Left lung (tissue), 10 donors: ENCODE data around the gene AKR1E2. TPM values are rescaled to one million over a fixed set of nuclear protein-coding genes. Genes with fewer than 3 reads are reported as not detected.
A peak's percentile ranks its signal among the peaks of the same experiment; 100 is the strongest.

ENCODE experiments used
- ATAC-seq: fragments of 200-7000 bp; cut with Tn5 transposase; one replicate; pipeline ENCODE4 v1.9.1; 2020; ENCODE audit warnings: moderate library complexity
- DNase-seq, 4 donors: peaks; one replicate each; pipeline ENCODE4 v3.0.0-alpha.2; 2013 to 2020
- H3K27ac ChIP-seq, 2 donors: fragments of 200-600 bp; sonication (generic) in 1 of 2; one replicate each; pipeline versions ENCODE4 v1.5.0 to v1.8.0; 2020 to 2021
- H3K27me3 ChIP-seq, 2 donors: fragments of 200-600 bp; sonication (generic) in 1 of 2; one replicate each; pipeline versions ENCODE4 v1.5.0 to v1.8.0; 2020 to 2021
- H3K36me3 ChIP-seq, 2 donors: fragments of 200-600 bp; sonication (generic) in 1 of 2; one replicate each; pipeline versions ENCODE4 v1.5.0 to v1.8.0; 2020 to 2021
- H3K4me1 ChIP-seq, 2 donors: fragments of 200-600 bp; one replicate each; pipeline ENCODE4 v1.8.0; 2021
- H3K4me3 ChIP-seq, 2 donors: fragments of 200-600 bp; sonication (generic) in 1 of 2; one replicate each; pipeline versions ENCODE4 v1.5.0 to v1.8.0; 2020 to 2021; ENCODE audit warnings: mild to moderate bottlenecking in 1 of 2
- H3K9me3 ChIP-seq, 2 donors: fragments of 200-600 bp; sonication (generic) in 1 of 2; one replicate each; pipeline versions ENCODE4 v1.5.0 to v1.8.0; 2020 to 2021
- intact Hi-C, 2 donors: fragments of 100-400 bp; cut with DNase I; formaldehyde crosslinking; loops; one replicate each; pipeline versions ENCODE4 v1.11.2 to v1.14.2; 2022
- polyA plus RNA-seq, 6 donors: library from polyadenylated mRNA; unstranded; fragments of 120-200 nt; gene quantifications; one replicate each; pipeline ENCODE4 v1.2.1, GENCODE V29; 2013; ENCODE audit not compliant: insufficient read length in 6 of 6
- total RNA-seq, 2 donors: library from RNA; stranded (reverse); fragmentation: NEBNext Ultra II Directional; extraction: Animal tissue kit (Norgen Biotek cat#: 25700); gene quantifications; one replicate each; pipeline ENCODE4 v1.2.1, GENCODE V29; 2021
- TF ChIP-seq, protein P1 (sequence below), 2 donors: fragments of 200-600 bp; sonication (generic) in 1 of 2; IDR thresholded peaks; one replicate each; pipeline versions ENCODE4 v1.5.0 to v1.8.0; 2021; ENCODE audit warnings: antibody characterized with exemption in 2 of 2
- donor health status: DM: no; HTN: yes; CAD: no.
- donor health status: DM: no; HTN: no; CAD: no.

The AKR1E2 gene
- total and polyA plus RNA-seq, 8 donors = 4.8 to 13.1 (median 9.0) TPM

GRCh38 chr10:4825456-4825867, 545 bp upstream of the AKR1E2 start:
- DNase-seq (peak in 1 of 4 donors; percentile 72), ATAC-seq (no peak)
- intact Hi-C loops = no loop called here
- Histone ChIP-seq H3K27me3 (peaks cover 0 to 21% of the 10 kb centered on the region in 2 donors), H3K36me3 (no peaks in the 10 kb centered on the region), H3K4me3 (peak overlapping the region in 1 of 2 donors; percentile 51), H3K27ac (peak overlapping the region in 1 of 2 donors; percentile 86), H3K4me1 (peaks cover 0 to 16% of the 10 kb centered on the region in 2 donors), H3K9me3 (no peaks in the 10 kb centered on the region)
- TF ChIP-seq, protein P1, sequence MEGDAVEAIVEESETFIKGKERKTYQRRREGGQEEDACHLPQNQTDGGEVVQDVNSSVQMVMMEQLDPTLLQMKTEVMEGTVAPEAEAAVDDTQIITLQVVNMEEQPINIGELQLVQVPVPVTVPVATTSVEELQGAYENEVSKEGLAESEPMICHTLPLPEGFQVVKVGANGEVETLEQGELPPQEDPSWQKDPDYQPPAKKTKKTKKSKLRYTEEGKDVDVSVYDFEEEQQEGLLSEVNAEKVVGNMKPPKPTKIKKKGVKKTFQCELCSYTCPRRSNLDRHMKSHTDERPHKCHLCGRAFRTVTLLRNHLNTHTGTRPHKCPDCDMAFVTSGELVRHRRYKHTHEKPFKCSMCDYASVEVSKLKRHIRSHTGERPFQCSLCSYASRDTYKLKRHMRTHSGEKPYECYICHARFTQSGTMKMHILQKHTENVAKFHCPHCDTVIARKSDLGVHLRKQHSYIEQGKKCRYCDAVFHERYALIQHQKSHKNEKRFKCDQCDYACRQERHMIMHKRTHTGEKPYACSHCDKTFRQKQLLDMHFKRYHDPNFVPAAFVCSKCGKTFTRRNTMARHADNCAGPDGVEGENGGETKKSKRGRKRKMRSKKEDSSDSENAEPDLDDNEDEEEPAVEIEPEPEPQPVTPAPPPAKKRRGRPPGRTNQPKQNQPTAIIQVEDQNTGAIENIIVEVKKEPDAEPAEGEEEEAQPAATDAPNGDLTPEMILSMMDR (IDR thresholded peaks at IDR 0.05) = no peak

GRCh38 chr10:4826792-4827324, 851 bp downstream of the AKR1E2 start:
- Histone ChIP-seq H3K9me3 (no peaks in the 10 kb centered on the region), H3K36me3 (no peaks in the 10 kb centered on the region), H3K4me1 (peaks cover 0 to 16% of the 10 kb centered on the region in 2 donors), H3K4me3 (peak overlapping the region; percentile 51 to 62), H3K27me3 (peaks cover 0 to 21% of the 10 kb centered on the region in 2 donors), H3K27ac (peak overlapping the region; percentile 86 to 92)
- TF ChIP-seq, protein P1 (IDR thresholded peaks at IDR 0.05) = no peak
- intact Hi-C loops = no loop called here
- DNase-seq (no peak), ATAC-seq (no peak)

GRCh38 chr10:4828005-4828404, 2.0 kb downstream of the AKR1E2 start:
- no peak overlapping the region for H3K27ac ChIP-seq
- H3K27me3 ChIP-seq = peaks cover 0 to 21% of the 10 kb centered on the region in 2 donors
- no peaks in the 10 kb centered on the region for H3K36me3 ChIP-seq
- no peak overlapping the region for H3K4me3 ChIP-seq
- H3K4me1 ChIP-seq = peaks cover 0 to 16% of the 10 kb centered on the region in 2 donors
- TF ChIP-seq, protein P1 (IDR thresholded peaks at IDR 0.05) = no peak
- intact Hi-C loops = no loop called here
- ATAC-seq = no peak
- no peak for DNase-seq
- H3K9me3 ChIP-seq = no peaks in the 10 kb centered on the region

DNA sequence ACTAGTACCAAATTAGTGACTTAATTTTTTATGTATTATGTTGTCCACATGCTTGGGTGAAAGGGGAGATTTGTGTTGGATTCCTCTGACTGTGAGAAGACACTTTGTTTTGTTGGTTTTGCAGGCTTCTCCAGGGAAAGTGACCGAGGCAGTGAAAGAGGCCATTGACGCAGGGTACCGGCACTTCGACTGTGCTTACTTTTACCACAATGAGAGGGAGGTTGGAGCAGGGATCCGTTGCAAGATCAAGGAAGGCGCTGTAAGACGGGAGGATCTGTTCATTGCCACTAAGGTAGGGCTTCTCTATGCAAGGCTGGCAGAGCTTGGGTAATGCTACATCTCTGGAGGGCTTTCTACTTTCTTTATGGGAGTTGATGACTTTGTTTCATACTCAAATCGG, 4.5 kb downstream of the AKR1E2 start:
- no peak for ATAC-seq

DNA sequence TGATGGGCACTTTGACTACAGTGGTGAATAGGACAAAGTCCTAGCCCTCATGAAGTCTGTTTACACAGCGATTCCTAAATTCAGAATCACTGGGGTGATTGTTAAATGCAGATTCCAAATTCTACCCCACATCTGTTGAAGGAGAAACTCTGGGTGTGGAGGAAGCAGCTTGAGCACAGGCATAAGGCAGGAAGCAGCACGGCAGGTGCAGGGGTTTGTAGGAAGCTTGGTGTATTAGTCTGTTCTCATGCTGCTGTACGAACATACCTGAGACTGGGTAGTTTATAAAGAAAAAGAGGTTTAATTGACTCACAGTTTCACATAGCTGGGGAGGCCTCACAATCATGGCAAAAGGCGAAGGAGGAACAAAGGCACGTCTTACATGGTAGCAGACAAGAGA, 5.1 kb downstream of the AKR1E2 start:
- H3K4me3 ChIP-seq = no peak overlapping the region
- no peaks in the 10 kb centered on the region for H3K9me3 ChIP-seq
- H3K36me3 ChIP-seq = peaks cover 0 to 13% of the 10 kb centered on the region in 2 donors
- peaks cover 0 to 10% of the 10 kb centered on the region in 2 donors for H3K27me3 ChIP-seq
- no peak for ATAC-seq
- H3K27ac ChIP-seq = no peak overlapping the region
- no peak for DNase-seq
- TF ChIP-seq, protein P1 (IDR thresholded peaks at IDR 0.05) = no peak
- intact Hi-C loops = no loop called here
- peaks cover 0 to 11% of the 10 kb centered on the region in 2 donors for H3K4me1 ChIP-seq

More for the DNA sequence above, 4.5 kb downstream of the AKR1E2 start:
- no peak overlapping the region for H3K4me3 ChIP-seq
- TF ChIP-seq, protein P1 (IDR thresholded peaks at IDR 0.05) = no peak
- H3K36me3 ChIP-seq = peaks cover 0 to 13% of the 10 kb centered on the region in 2 donors
- H3K27me3 ChIP-seq = peaks cover 0 to 16% of the 10 kb centered on the region in 2 donors
- intact Hi-C loops = no loop called here
- H3K9me3 ChIP-seq = no peaks in the 10 kb centered on the region
- peaks cover 0 to 16% of the 10 kb centered on the region in 2 donors for H3K4me1 ChIP-seq
- H3K27ac ChIP-seq = no peak overlapping the region
- no peak for DNase-seq
